Astrocyte (in vitro differentiated cells and primary cell): Measurements from ENCODE around the gene C1QTNF1.

Experiments
- CTCF ChIP-seq: IDR thresholded peaks from 2 replicates; pipeline ENCODE4 v1.5.1; 2011; ENCODE audit warnings: low read depth, mild to moderate bottlenecking, inconsistent platforms, low read length, moderate library complexity; ENCODE audit not compliant: insufficient read depth
- EZH2 ChIP-seq: IDR thresholded peaks from 2 replicates; pipeline ENCODE4 v1.6.1; 2012; ENCODE audit warnings: mild to moderate bottlenecking, low read length, inconsistent platforms; ENCODE audit not compliant: insufficient read depth

- TF ChIP-seq CTCF (no peak), EZH2 (no peak)
Measured at GRCh38 chr17:78990349-78991016, 33.5 kb upstream of the C1QTNF1 start.
